Measurements from ENCODE around the gene ARPC1A.
A peak's percentile ranks its signal among the peaks of the same experiment; 100 is the strongest.
"Not testable (repeated sequence)": the region's sequence is repeated elsewhere in the genome, so short reads cannot be mapped to it uniquely, and the experiment has no call there.

The ARPC1A gene

GRCh38 chr7:99371376-99371920 is 45.8 kb downstream of the ARPC1A start:
- no peak for DNase-seq

- no peak for DNase-seq
Observed at GRCh38 chr7:99372275-99373090, 46.8 kb downstream of the ARPC1A start.

DNA sequence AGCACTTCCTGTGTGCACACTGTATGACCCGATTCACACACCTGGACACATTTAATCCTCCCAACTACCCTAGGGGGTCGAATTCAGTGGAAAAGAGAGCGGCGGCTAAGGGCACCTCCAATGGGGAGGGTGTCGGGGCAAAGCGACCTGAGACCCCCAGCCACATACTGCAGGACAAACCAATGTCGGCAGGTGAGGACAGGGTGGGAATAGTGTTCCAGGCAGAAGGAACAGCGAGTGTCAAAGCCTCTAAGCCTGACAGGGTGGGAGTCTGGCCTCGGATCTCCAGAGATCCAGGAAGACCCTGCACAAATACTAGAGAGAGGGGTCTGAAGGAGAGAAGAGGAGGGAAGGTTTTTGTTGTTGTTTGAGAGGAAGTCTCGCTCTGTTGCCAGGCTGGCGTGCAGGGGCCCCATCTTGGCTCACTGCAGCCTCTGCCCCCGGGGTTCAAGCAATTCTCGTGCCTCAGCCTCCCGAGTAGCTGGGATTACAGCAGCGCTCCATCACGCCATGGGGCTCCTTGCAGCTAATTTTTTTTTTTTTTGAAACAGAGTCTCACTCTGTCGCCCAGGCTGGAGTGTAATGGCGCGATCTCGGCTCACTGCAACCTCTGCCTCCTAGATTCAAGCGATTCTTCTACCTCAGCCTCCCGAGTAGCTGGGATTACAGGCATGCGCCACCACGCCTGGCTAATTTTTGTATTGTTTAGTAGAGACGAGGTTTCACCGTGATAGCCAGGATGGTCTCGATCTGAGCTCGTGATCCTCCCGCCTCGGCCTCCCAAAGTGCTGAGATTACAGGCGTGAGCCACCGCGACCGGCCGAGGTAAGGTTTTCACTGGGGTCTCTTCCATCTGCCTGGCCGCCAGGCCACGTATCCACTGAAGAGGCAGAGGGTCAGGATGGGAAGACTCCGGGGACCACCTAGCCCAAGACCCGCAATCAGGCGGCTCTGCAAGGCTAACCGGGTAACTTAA is 47.7 kb downstream of the ARPC1A start:
- DNase-seq: no peak

- peak; percentile 77 to 90 (median 83) for DNase-seq
Observed at GRCh38 chr7:99374111-99375064, 48.7 kb downstream of the ARPC1A start, which contains the start of gene ARPC1B. TSS of gene ARPC1B (plus strand) at chr7:99374730. CDS start at chr7:99385715, 10,985 bp downstream.

DNA sequence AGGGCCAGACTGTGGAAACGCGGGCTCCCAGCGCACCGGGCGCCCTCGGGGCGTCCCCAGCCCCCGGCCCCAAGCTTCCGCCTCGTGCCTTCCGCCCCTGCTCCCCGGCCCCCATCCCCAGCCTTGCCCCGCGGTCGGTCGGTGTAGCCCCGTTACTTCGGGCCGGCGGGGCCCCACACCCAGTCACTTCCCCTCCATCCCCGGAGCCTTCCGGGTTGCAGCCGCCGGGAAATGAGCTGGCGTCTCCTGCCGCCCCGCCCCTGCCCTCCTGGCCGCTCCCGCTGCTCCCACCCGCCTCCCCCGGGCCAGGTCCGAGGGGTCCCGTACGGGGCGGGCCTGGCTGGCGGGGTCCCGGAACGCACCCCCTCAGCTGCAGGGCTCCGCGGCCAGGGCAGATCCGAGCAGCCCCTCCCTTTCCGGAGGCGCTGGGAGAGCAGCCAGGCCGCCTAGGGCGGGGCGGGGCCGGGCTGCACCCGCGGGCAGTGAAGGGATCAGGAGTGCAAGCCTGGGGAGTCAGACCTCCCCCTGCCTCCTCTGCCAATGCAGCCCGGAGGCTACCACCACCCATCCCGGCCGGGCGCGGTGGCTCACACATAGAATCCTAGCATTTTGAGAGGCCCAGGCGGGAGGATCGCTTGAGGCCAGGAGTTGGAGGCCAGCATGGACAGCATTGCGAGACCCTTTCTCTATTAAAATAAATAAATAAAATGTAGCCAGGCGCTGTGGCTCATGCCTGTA is 49.5 kb downstream of the ARPC1A start:
- peak; percentile 50 to 80 (median 51) for DNase-seq

DNA sequence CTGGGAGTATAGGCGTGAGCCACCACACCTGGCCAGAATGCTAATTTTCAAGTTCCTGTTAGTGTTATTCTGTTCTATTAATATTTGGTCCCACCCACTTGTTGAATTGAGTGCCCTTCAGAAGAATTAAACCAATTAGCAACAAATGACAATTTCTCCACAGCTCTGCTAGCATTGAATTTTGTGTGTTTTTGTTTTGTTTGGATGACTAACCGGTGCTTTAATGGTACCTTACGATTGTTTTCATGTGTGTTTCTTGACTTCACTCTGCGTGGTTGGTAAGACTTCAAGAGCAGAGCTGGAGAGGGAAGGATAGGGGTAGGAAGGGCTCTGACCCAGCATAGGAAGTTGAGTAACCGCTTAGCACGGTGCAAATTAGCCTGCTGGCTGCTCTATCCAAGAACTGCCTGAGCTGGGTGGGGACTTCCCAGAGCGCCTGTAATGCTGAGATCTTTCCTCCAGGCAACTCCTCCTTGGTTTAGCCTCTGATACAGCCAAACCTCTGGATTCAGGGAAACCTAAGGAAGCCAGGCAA is 53.4 kb downstream of the ARPC1A start:
- peak; percentile 46 to 61 (median 57) for DNase-seq

DNA sequence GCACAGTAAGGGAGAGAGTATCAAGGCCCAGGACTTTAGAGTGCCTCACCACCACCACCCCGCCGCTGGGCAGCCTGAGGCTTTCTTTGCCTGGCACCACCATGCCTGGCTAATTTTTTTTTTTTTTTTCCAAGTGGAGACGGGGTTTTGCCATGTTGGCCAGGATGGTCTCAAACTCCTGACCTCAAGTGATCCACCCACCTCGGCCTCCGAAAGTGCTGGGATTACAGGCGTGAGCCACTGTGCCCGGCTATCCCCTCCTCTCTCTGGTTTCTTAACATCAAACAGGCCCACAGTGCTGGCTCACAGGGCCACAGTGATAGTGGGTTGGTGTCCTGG is 54.0 kb downstream of the ARPC1A start:
- DNase-seq: not testable (repeated sequence)

GRCh38 chr7:99380032-99380822 is 54.5 kb downstream of the ARPC1A start:
- DNase-seq: peak in 2 of 5 donors; percentile 29 to 58

DNA sequence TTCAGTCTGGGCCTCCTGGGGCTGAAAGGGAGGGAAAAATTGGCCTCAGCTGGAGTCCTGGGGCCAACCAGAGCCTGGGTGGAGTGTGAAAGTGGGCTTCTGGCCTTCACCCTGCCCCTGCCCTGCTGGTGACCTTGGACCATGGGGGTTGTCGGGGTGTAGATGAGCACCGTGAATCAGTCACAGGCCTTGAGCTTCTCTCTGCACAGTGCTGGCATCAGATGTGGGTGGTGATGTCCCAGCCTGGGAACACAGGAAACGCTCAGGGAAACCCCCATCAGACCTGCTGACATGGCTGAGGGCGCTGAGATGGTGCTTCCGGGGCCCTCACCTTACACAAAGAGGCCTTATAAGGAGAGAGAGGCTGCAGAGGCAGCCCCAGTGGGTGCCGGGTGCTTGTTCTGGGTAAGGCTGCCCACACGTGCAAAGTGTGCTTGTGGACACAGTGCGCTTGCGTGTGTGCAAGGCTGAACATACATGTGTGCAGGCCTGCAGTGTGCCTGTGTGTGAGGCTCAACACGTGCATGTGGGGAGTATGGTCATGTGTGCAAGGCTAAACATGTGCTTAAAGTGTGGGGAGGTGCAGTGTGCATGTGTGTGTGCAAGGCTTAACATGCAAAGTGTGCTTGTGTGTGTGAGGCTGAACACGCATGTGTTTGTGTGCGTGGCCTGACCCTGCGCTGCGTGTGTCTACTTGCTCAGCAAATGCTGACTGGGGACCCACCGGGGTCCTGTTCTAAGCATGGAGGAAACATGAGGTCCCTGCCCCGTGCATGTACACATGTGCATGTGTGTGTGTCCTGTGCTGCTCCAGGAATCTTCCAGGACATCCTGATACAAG is 55.3 kb downstream of the ARPC1A start:
- peak; percentile 86 to 95 (median 89) for DNase-seq

DNA sequence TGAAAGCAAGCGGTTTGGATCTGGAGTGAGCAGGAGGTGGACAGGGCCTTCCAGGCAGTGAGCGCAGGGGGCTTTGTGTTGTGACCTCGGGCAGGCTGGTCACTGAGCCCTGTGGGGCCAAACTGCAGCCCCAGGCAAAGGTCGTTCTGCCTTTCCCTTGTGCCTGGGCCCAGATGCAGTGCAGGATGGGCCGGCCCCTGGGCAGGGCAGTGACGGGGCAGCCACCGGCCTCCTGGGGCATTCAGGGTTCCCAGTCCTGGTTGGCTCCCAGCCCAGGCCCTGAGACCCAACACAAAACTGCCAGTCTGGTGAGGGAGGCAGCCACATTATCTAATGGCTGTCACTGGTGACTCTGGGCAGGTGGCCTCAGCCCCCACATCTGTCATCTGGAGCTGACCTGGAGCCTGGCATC is 56.0 kb downstream of the ARPC1A start:
- DNase-seq: no peak

- no peak for DNase-seq
Observed at GRCh38 chr7:99383203-99383602, 57.5 kb downstream of the ARPC1A start.

GRCh38 chr7:99383791-99384370 is 58.2 kb downstream of the ARPC1A start:
- no peak for DNase-seq

- DNase-seq: no peak
Observed at GRCh38 chr7:99384523-99384922, 58.8 kb downstream of the ARPC1A start.

- DNase-seq: no peak
Observed at GRCh38 chr7:99385564-99385963, 59.9 kb downstream of the ARPC1A start.

DNA sequence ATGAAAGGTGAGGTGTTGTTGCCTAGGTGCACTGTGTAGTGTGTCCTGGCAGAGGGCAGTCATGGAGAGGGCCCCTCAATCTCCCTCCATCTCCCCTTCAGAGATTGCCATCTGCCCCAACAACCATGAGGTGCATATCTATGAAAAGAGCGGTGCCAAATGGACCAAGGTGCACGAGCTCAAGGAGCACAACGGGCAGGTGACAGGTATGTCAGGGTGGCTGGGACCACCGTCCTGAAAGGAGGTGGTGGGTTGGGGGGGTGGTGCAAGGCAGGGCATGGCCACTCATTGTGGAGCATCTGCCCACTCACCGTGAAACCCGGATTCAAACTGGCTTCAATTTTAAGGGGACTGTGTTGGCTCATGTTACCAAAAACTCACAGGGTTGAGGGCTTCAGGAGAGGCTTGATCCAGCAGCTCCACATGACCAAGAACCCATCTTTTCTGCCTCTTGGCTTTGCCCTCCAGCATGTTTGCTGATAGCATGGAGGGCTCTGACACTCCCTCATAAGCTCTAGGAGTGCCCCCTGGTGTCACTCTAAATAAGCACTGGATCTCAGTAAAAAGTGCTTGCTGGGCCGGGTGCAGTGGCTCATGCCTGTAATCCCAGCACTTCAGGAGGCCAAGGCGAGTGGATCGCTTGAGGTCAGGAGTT is 61.0 kb downstream of the ARPC1A start:
- DNase-seq: peak in 1 of 5 donors; percentile 52

GRCh38 chr7:99387239-99387635 is 61.5 kb downstream of the ARPC1A start:
- DNase-seq: not testable (repeated sequence)

- no peak for DNase-seq
Observed at GRCh38 chr7:99387912-99388311, 62.2 kb downstream of the ARPC1A start.

GRCh38 chr7:99389772-99390171 is 64.1 kb downstream of the ARPC1A start:
- DNase-seq: no peak
